Activated naive CD8-positive, alpha-beta T cell (primary cell): ENCODE results near the gene KIAA1191.

ENCODE experiments used
- H3K27ac Mint-ChIP-seq: one replicate; pipeline ENCODE4 v1.8.0; 2021; ENCODE audit warnings: mixed read lengths
- H3K27me3 Mint-ChIP-seq: one replicate; pipeline ENCODE4 v1.8.0; 2021; ENCODE audit warnings: mixed read lengths
- H3K36me3 Mint-ChIP-seq: one replicate; pipeline ENCODE4 v1.8.0; 2021; ENCODE audit warnings: mixed read lengths
- H3K4me1 Mint-ChIP-seq: one replicate; pipeline ENCODE4 v1.8.0; 2021; ENCODE audit warnings: low read depth, mixed read lengths
- H3K4me3 Mint-ChIP-seq: one replicate; pipeline ENCODE4 v1.8.0; 2021; ENCODE audit warnings: mild to moderate bottlenecking, mixed read lengths
- H3K9me3 Mint-ChIP-seq: one replicate; pipeline ENCODE4 v1.8.0; 2021; ENCODE audit warnings: low read depth, mixed read lengths

Gene KIAA1191

GRCh38 chr5:176360894-176361436, 599 bp downstream of the KIAA1191 start:
- H3K36me3 Mint-ChIP-seq = peaks cover 7% of the 10 kb centered on the region
- no peaks in the 10 kb centered on the region for H3K27me3 Mint-ChIP-seq
- H3K9me3 Mint-ChIP-seq = no peaks in the 10 kb centered on the region
- peak overlapping the region; percentile 96 for H3K27ac Mint-ChIP-seq
- peak overlapping the region; percentile 97 for H3K4me3 Mint-ChIP-seq
- H3K4me1 Mint-ChIP-seq = peaks cover 35% of the 10 kb centered on the region

GRCh38 chr5:176359658-176360057, 1.9 kb downstream of the KIAA1191 start:
- H3K9me3 Mint-ChIP-seq = no peaks in the 10 kb centered on the region
- peak overlapping the region; percentile 35 for H3K27ac Mint-ChIP-seq
- no peaks in the 10 kb centered on the region for H3K27me3 Mint-ChIP-seq
- H3K36me3 Mint-ChIP-seq = peaks cover 7% of the 10 kb centered on the region
- H3K4me3 Mint-ChIP-seq = peak overlapping the region; percentile 88
- H3K4me1 Mint-ChIP-seq = peaks cover 35% of the 10 kb centered on the region

GRCh38 chr5:176356179-176356566, 5.4 kb downstream of the KIAA1191 start:
- Mint-ChIP-seq H3K27me3 (no peaks in the 10 kb centered on the region), H3K9me3 (no peaks in the 10 kb centered on the region), H3K4me3 (no peak overlapping the region), H3K4me1 (peaks cover 32% of the 10 kb centered on the region), H3K27ac (no peak overlapping the region), H3K36me3 (peaks cover 7% of the 10 kb centered on the region)

GRCh38 chr5:176355400-176356178, 6.0 kb downstream of the KIAA1191 start:
- Mint-ChIP-seq H3K27ac (no peak overlapping the region), H3K4me1 (peaks cover 32% of the 10 kb centered on the region), H3K36me3 (peaks cover 7% of the 10 kb centered on the region), H3K9me3 (no peaks in the 10 kb centered on the region), H3K4me3 (no peak overlapping the region), H3K27me3 (no peaks in the 10 kb centered on the region)

- Mint-ChIP-seq H3K36me3 (peaks cover 6% of the 10 kb centered on the region), H3K27me3 (no peaks in the 10 kb centered on the region), H3K4me1 (peaks cover 25% of the 10 kb centered on the region), H3K27ac (peak overlapping the region; percentile 67), H3K4me3 (no peak overlapping the region), H3K9me3 (no peaks in the 10 kb centered on the region)
These were observed 8.0 kb downstream of the KIAA1191 start for GRCh38 chr5:176353533-176353932.

- no peaks in the 10 kb centered on the region for H3K9me3 Mint-ChIP-seq
- H3K4me3 Mint-ChIP-seq = no peak overlapping the region
- H3K27me3 Mint-ChIP-seq = no peaks in the 10 kb centered on the region
- H3K4me1 Mint-ChIP-seq = peaks cover 15% of the 10 kb centered on the region
- H3K27ac Mint-ChIP-seq = peak overlapping the region; percentile 67
- H3K36me3 Mint-ChIP-seq = peaks cover 4% of the 10 kb centered on the region
These were observed 9.3 kb downstream of the KIAA1191 start for GRCh38 chr5:176352116-176352878.

- Mint-ChIP-seq H3K27ac (no peak overlapping the region), H3K9me3 (no peaks in the 10 kb centered on the region), H3K36me3 (peaks cover 4% of the 10 kb centered on the region), H3K4me3 (no peak overlapping the region), H3K4me1 (peaks cover 9% of the 10 kb centered on the region), H3K27me3 (no peaks in the 10 kb centered on the region)
These were observed 11.1 kb downstream of the KIAA1191 start for GRCh38 chr5:176350416-176350815.

- H3K27ac Mint-ChIP-seq = peak overlapping the region; percentile 5
These were observed 18.7 kb downstream of the KIAA1191 start for GRCh38 chr5:176342766-176343458.

GRCh38 chr5:176342158-176342483, 19.4 kb downstream of the KIAA1191 start:
- Mint-ChIP-seq H3K4me3 (no peak overlapping the region), H3K4me1 (no peaks in the 10 kb centered on the region), H3K36me3 (peaks cover 9% of the 10 kb centered on the region), H3K27ac (peak overlapping the region; percentile 28), H3K27me3 (no peaks in the 10 kb centered on the region), H3K9me3 (no peaks in the 10 kb centered on the region)

More at GRCh38 chr5:176342766-176343458, 18.7 kb downstream of the KIAA1191 start:
- H3K27me3 Mint-ChIP-seq = no peaks in the 10 kb centered on the region
- no peaks in the 10 kb centered on the region for H3K4me1 Mint-ChIP-seq
- H3K36me3 Mint-ChIP-seq = peaks cover 7% of the 10 kb centered on the region
- H3K4me3 Mint-ChIP-seq = no peak overlapping the region
- H3K9me3 Mint-ChIP-seq = no peaks in the 10 kb centered on the region

- no peaks in the 10 kb centered on the region for H3K4me1 Mint-ChIP-seq
- H3K27me3 Mint-ChIP-seq = no peaks in the 10 kb centered on the region
- H3K27ac Mint-ChIP-seq = peak overlapping the region; percentile 28
- H3K9me3 Mint-ChIP-seq = no peaks in the 10 kb centered on the region
- peaks cover 15% of the 10 kb centered on the region for H3K36me3 Mint-ChIP-seq
- no peak overlapping the region for H3K4me3 Mint-ChIP-seq
These were observed 20.0 kb downstream of the KIAA1191 start for GRCh38 chr5:176341325-176342157.

- H3K27ac Mint-ChIP-seq = no peak overlapping the region
- H3K36me3 Mint-ChIP-seq = peaks cover 17% of the 10 kb centered on the region
- no peak overlapping the region for H3K4me3 Mint-ChIP-seq
- H3K9me3 Mint-ChIP-seq = peaks cover under 1% of the 10 kb centered on the region
- no peaks in the 10 kb centered on the region for H3K27me3 Mint-ChIP-seq
- H3K4me1 Mint-ChIP-seq = no peaks in the 10 kb centered on the region
These were observed 22.3 kb downstream of the KIAA1191 start for GRCh38 chr5:176339304-176339703.

GRCh38 chr5:176337913-176338312, 23.7 kb downstream of the KIAA1191 start:
- peaks cover 23% of the 10 kb centered on the region for H3K36me3 Mint-ChIP-seq
- peaks cover 8% of the 10 kb centered on the region for H3K9me3 Mint-ChIP-seq
- no peaks in the 10 kb centered on the region for H3K4me1 Mint-ChIP-seq
- no peaks in the 10 kb centered on the region for H3K27me3 Mint-ChIP-seq
- no peak overlapping the region for H3K27ac Mint-ChIP-seq
- H3K4me3 Mint-ChIP-seq = no peak overlapping the region

GRCh38 chr5:176334031-176334770, 27.4 kb downstream of the KIAA1191 start:
- Mint-ChIP-seq H3K4me1 (no peaks in the 10 kb centered on the region), H3K4me3 (no peak overlapping the region)

GRCh38 chr5:176320577-176320976, 41.0 kb downstream of the KIAA1191 start:
- no peaks in the 10 kb centered on the region for H3K27me3 Mint-ChIP-seq
- H3K4me1 Mint-ChIP-seq = no peaks in the 10 kb centered on the region

More at GRCh38 chr5:176334031-176334770, 27.4 kb downstream of the KIAA1191 start:
- H3K27ac Mint-ChIP-seq = no peak overlapping the region
- H3K9me3 Mint-ChIP-seq = peaks cover 8% of the 10 kb centered on the region
- H3K27me3 Mint-ChIP-seq = no peaks in the 10 kb centered on the region
- H3K36me3 Mint-ChIP-seq = peaks cover 21% of the 10 kb centered on the region

More at GRCh38 chr5:176320577-176320976, 41.0 kb downstream of the KIAA1191 start:
- Mint-ChIP-seq H3K9me3 (no peaks in the 10 kb centered on the region), H3K27ac (no peak overlapping the region), H3K36me3 (peaks cover 5% of the 10 kb centered on the region), H3K4me3 (no peak overlapping the region)
